ENCODE results near the gene LAMC2. TPM values are rescaled to one million over a fixed set of nuclear protein-coding genes. Genes with fewer than 3 reads are reported as not detected.

LAMC2 gene
- total RNA-seq, 1 donor from 2014 or later = 13.9 TPM

DNA sequence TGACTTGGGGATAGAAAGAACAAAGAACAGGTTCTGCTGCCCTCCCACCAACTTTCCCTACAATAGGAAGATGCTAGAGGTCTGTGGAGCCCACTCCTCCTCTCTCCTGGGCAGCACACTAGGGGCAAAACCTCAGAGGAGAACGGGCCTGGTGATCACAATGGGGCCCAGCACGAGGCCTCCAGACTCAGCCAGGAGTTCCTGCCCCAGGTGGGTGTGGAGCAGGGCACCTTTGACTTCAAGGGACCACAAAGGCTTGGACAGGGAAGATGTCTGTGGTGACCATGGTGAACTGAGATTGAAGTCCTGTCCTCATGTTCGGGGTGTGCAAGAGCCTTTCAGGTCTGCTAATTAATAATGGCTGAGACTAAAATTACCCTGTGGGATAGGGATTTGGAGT is 88.8 kb downstream of the LAMC2 start:
- DNase-seq (ENCODE audit: low read depth) (no peak), FAIRE-seq (no peak)
- Histone ChIP-seq H3K9ac (ENCODE audit: low read length) (no peak overlapping the region), H2AFZ (ENCODE audit: low read depth, low read length) (no peak overlapping the region), H3K27ac (ENCODE audit: low read depth, low read length) (no peak overlapping the region), H4K20me1 (ENCODE audit: insufficient read depth, low read length) (no peaks in the 10 kb centered on the region), H3K36me3 (ENCODE audit: insufficient read depth, low read length) (no peaks in the 10 kb centered on the region), H3K79me2 (ENCODE audit: insufficient read depth, low read length) (no peaks in the 10 kb centered on the region), H3K4me2 (ENCODE audit: low read length) (no peak overlapping the region), H3K4me3 (ENCODE audit: insufficient read depth, low read depth, low read length) (no peak overlapping the region), H3K4me1 (ENCODE audit: insufficient read depth, low read length) (peaks cover 53% of the 10 kb centered on the region), H3K27me3 (ENCODE audit: insufficient read depth, low read length) (no peaks in the 10 kb centered on the region), H3K9me3 (ENCODE audit: insufficient read depth, low read depth, low read length) (no peaks in the 10 kb centered on the region)
- TF ChIP-seq EZH2 (IDR thresholded peaks at IDR 0.05; ENCODE audit: insufficient read depth, low read length) = no peak
- TF ChIP-seq, protein P1, sequence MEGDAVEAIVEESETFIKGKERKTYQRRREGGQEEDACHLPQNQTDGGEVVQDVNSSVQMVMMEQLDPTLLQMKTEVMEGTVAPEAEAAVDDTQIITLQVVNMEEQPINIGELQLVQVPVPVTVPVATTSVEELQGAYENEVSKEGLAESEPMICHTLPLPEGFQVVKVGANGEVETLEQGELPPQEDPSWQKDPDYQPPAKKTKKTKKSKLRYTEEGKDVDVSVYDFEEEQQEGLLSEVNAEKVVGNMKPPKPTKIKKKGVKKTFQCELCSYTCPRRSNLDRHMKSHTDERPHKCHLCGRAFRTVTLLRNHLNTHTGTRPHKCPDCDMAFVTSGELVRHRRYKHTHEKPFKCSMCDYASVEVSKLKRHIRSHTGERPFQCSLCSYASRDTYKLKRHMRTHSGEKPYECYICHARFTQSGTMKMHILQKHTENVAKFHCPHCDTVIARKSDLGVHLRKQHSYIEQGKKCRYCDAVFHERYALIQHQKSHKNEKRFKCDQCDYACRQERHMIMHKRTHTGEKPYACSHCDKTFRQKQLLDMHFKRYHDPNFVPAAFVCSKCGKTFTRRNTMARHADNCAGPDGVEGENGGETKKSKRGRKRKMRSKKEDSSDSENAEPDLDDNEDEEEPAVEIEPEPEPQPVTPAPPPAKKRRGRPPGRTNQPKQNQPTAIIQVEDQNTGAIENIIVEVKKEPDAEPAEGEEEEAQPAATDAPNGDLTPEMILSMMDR (IDR thresholded peaks at IDR 0.05; ENCODE audit: insufficient read depth, low read depth, low read length) = no peak
- no peak overlapping the region for H3K27ac Mint-ChIP-seq (ENCODE audit: unreplicated experiment)
- H3K36me3 Mint-ChIP-seq (ENCODE audit: low read depth, unreplicated experiment) = no peaks in the 10 kb centered on the region
- peaks cover 31% of the 10 kb centered on the region for H3K4me1 Mint-ChIP-seq (ENCODE audit: low read depth, unreplicated experiment)
- no peaks in the 10 kb centered on the region for H3K9me3 Mint-ChIP-seq (ENCODE audit: unreplicated experiment)
- H3K27me3 Mint-ChIP-seq (ENCODE audit: low read depth, unreplicated experiment) = no peaks in the 10 kb centered on the region
- no peak overlapping the region for H3K4me3 Mint-ChIP-seq (ENCODE audit: unreplicated experiment)

DNA sequence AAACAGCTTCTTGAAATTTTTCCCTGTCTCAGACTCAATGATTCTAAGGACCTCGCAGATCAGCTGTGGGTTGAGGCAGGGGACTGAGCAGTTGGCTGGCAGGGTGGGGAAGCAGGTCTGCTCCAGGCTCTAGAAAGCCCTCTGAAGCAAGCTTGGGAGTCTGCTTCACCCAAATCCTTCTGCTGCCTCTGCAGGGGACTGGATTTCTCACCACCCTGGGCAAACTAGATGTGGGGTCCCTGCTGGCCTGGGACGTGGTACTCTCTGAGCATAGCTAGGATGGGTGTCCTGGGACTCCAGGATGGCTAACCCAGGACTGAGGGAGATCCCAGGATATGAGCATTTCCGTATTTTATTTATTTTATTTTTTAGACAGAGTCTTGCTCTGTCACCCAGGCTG is 89.3 kb downstream of the LAMC2 start:
- no peaks in the 10 kb centered on the region for H4K20me1 ChIP-seq (ENCODE audit: insufficient read depth, low read length)
- Mint-ChIP-seq H3K4me3 (ENCODE audit: unreplicated experiment) (no peak overlapping the region), H3K27ac (ENCODE audit: unreplicated experiment) (no peak overlapping the region), H3K36me3 (ENCODE audit: low read depth, unreplicated experiment) (no peaks in the 10 kb centered on the region), H3K4me1 (ENCODE audit: low read depth, unreplicated experiment) (peaks cover 32% of the 10 kb centered on the region), H3K27me3 (ENCODE audit: low read depth, unreplicated experiment) (no peaks in the 10 kb centered on the region), H3K9me3 (ENCODE audit: unreplicated experiment) (no peaks in the 10 kb centered on the region)
- no peak overlapping the region for H2AFZ ChIP-seq (ENCODE audit: low read depth, low read length)
- no peaks in the 10 kb centered on the region for H3K79me2 ChIP-seq (ENCODE audit: insufficient read depth, low read length)
- no peak overlapping the region for H3K4me3 ChIP-seq (ENCODE audit: insufficient read depth, low read depth, low read length)
- FAIRE-seq = no peak
- no peak for DNase-seq (ENCODE audit: low read depth)
- peaks cover 53% of the 10 kb centered on the region for H3K4me1 ChIP-seq (ENCODE audit: insufficient read depth, low read length)
- no peaks in the 10 kb centered on the region for H3K36me3 ChIP-seq (ENCODE audit: insufficient read depth, low read length)
- no peaks in the 10 kb centered on the region for H3K27me3 ChIP-seq (ENCODE audit: insufficient read depth, low read length)
- TF ChIP-seq, protein P1 (IDR thresholded peaks at IDR 0.05; ENCODE audit: insufficient read depth, low read depth, low read length) = no peak
- no peak for TF ChIP-seq EZH2 (IDR thresholded peaks at IDR 0.05; ENCODE audit: insufficient read depth, low read length)
- no peak overlapping the region for H3K4me2 ChIP-seq (ENCODE audit: low read length)
- H3K9ac ChIP-seq (ENCODE audit: low read length) = no peak overlapping the region
- no peaks in the 10 kb centered on the region for H3K9me3 ChIP-seq (ENCODE audit: insufficient read depth, low read depth, low read length)
- no peak overlapping the region for H3K27ac ChIP-seq (ENCODE audit: low read depth, low read length)

DNA sequence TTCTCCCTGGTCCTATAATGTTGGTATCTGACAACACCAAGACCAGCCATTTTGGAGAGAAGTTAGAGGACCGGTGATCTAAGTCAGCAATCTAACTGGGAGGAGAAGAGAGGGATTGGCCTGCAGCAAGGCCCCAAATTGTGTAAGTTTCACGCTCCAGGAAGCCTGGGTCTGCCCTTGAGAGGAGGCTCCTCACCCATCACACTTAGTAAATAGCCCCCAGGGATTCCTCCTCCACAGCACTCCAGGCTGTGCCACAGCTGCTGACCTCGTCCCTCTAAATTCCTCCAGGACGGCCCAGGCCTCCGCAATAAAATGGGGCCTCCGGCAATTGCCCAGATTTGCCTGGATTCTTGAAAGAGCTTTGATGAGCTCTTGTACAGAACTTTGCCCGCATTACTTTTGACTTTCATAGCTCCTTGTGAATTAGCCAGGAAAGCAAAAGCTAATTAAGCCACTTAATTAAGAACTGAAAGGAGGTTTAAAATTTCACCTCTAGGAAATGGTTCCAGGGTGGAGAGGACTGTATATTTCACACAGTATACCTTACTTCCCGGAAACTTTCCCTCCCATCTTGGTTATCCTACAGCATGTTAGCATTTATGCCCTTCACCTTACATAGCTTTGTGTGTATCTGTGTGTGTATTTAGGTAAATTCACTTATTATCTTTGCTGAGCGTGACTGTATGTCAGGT is 90.5 kb downstream of the LAMC2 start:
- Mint-ChIP-seq H3K27ac (ENCODE audit: unreplicated experiment) (no peak overlapping the region), H3K4me3 (ENCODE audit: unreplicated experiment) (no peak overlapping the region), H3K4me1 (ENCODE audit: low read depth, unreplicated experiment) (peaks cover 31% of the 10 kb centered on the region), H3K9me3 (ENCODE audit: unreplicated experiment) (no peaks in the 10 kb centered on the region), H3K36me3 (ENCODE audit: low read depth, unreplicated experiment) (no peaks in the 10 kb centered on the region), H3K27me3 (ENCODE audit: low read depth, unreplicated experiment) (no peaks in the 10 kb centered on the region)
- peaks cover 44% of the 10 kb centered on the region for H3K4me1 ChIP-seq (ENCODE audit: insufficient read depth, low read length)
- H3K4me3 ChIP-seq (ENCODE audit: insufficient read depth, low read depth, low read length) = no peak overlapping the region
- no peak overlapping the region for H3K27ac ChIP-seq (ENCODE audit: low read depth, low read length)
- H4K20me1 ChIP-seq (ENCODE audit: insufficient read depth, low read length) = no peaks in the 10 kb centered on the region
- H3K36me3 ChIP-seq (ENCODE audit: insufficient read depth, low read length) = no peaks in the 10 kb centered on the region
- H3K9ac ChIP-seq (ENCODE audit: low read length) = no peak overlapping the region
- no peak for FAIRE-seq
- no peaks in the 10 kb centered on the region for H3K9me3 ChIP-seq (ENCODE audit: insufficient read depth, low read depth, low read length)
- H2AFZ ChIP-seq (ENCODE audit: low read depth, low read length) = no peak overlapping the region
- H3K27me3 ChIP-seq (ENCODE audit: insufficient read depth, low read length) = no peaks in the 10 kb centered on the region
- TF ChIP-seq, protein P1 (IDR thresholded peaks at IDR 0.05; ENCODE audit: insufficient read depth, low read depth, low read length) = no peak
- no peak for TF ChIP-seq EZH2 (IDR thresholded peaks at IDR 0.05; ENCODE audit: insufficient read depth, low read length)
- DNase-seq (ENCODE audit: low read depth) = no peak
- no peak overlapping the region for H3K4me2 ChIP-seq (ENCODE audit: low read length)
- H3K79me2 ChIP-seq (ENCODE audit: insufficient read depth, low read length) = no peaks in the 10 kb centered on the region
